Nucleus accumbens (tissue), 56 donors: Measurements from ENCODE around the gene CASP8AP2.
"Not testable (repeated sequence)": the region's sequence is repeated elsewhere in the genome, so short reads cannot be mapped to it uniquely, and the experiment has no call there.

Experiments used
- DNase-seq, 56 donors: peaks; one replicate each; lab custom pipeline; 2025; lab: John Stamatoyannopoulos, UW

The CASP8AP2 gene

DNA sequence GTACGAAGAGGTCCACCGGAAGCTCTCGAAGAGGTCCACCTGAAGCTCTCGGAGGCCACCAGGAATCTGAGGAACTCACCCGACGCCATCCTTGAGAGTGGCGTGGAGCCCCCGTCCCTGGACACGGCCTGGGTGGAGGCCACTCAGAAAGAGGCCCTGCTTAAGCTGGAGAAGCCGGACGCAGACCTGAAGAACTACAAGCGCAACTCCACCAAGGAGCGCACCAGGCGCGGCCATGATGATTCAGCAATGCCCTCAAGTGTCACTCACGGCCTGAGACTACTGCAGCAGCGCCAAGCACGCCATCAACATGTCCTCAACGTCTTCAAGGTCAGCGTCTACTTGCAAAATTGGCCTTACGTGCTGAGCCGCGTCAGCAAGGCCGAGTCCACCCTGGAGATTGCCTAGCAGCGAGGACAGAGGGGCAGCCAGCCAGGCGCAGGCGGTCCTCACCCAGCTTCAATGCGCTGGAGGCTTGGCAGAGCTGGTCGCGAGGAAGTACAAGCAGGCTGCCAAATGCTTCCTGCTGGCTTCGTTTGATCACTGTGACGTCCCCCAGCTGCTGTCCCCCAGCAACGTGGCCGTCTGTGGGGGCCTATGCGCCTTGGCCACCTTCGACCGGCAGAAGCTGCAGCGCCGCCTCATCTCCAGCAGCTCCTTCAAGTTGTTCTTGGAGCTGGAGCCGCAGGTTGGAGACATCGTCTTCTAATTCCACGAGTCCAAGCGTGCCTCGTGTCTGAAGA is 56.9 kb downstream of the CASP8AP2 start:
- DNase-seq: no peak

DNA sequence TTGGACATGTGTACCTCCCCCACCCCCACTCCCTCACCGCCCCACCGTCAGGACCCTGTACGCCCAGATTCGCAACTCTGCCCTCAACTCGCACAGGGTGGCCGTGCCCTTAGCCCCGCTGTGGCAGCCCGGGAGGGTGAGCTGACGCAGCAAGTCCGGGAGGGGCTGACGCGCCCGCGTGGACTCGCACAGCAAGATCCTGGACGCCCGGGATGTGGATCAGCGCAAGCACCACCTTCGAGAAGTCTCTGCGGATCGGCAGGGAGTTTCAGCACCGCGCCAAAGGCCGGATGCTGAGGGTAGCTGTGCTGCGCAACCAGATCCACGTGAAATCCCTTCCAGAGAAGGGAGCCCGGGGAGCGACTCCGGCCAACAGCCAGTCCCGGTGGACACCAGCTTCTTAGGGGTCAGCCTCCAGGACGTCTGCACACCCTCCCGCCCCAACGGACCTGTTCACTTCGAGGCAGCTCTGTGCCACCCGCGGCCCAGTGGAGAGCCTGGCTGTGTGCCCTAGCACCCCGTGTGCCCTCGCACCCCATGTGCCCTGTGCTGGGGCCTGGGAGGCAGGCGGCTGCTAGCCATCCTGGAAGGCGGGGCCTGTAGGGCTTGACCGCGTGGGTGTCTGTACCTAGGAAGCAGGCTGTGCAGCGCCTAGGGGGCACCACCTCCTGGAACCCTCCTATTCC is 57.9 kb downstream of the CASP8AP2 start:
- DNase-seq: peak in 1 of 56 donors; percentile 0

DNA sequence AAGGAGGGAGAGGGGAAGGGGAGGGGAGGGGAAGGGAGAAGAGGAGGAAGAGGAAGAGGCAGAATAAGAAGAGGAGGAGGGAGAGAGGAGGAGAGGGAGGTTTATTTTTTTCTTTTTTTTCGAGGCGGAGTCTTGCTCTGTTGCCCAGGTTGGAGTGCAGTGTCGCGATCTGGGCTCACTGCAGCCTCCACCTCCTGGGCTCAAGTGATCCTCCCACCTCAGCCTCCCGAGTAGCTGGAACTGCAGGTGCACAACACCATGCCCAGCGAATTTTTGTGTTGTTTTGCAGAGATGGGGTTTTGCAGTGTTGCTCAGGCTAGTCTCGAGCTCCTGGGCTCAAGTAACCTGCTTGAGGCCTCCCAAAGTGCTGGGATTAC is 58.4 kb downstream of the CASP8AP2 start:
- DNase-seq: no peak

DNA sequence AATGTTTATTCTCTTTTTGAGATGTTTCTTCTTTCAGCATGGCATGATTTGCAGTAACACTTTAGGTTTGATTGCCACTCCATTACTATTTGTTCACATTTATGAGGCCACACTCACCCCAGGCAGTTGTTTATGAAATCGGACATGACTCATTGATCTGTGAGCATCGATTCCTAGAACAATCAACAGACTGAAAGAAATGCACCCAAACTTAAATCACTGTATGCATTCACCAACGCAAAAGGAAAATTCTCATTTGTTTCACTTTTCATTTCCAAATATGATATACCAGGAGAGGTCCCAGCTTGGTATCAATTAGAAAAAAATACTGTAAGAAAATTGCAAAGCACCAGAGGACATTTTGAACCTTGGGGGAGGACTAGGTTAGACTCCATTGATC is 59.2 kb downstream of the CASP8AP2 start:
- DNase-seq: no peak

DNA sequence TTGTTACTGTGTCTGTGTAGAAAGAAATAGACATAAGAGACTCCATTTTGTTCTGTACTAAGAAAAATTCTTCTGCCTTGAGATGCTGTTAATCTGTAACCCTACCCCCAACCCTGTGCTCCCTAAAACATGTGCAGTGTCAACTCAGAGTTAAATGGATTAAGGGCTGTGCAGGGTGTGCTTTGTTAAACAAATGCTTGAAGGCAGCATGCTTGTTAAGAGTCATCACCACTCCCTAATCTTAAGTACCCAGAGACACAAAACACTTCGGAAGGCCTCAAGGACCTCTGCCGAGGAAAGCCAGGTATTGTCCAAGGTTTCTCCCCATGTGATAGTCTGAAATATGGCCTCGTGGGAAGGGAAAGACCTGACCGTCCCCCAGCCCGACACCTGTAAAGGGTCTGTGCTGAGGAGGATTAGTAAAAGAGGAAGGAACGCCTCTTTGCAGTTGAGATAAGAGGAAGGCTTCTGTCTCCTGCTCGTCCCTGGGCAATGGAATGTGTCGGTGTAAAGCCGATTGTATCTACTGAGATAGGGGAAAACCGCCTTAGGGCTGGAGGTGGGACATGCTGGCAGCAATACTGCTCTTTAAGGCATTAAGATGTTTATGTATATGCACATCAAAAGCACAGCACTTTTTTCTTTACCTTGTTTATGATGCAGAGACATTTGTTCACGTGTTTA is 61.3 kb downstream of the CASP8AP2 start:
- DNase-seq: not testable (repeated sequence)

DNA sequence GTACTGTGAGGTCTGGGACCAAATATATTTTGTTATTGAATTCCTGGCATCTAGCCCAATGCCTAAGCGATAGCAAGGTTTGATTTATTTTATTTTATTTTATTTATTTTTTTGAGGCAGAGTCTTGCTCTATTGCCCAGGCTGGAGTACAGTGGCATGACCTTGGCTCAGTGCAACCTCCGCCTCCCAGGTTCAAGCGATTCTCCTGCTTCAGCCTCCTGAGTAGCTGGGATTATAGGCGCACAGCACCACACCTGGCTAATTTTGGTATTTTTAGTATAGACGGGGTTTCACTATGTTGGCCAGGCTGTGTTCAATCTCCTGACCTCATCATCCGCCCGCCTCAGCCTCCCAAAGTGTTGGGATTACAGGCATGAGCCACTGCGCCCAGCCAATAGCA is 62.9 kb downstream of the CASP8AP2 start:
- not testable (repeated sequence) for DNase-seq

DNA sequence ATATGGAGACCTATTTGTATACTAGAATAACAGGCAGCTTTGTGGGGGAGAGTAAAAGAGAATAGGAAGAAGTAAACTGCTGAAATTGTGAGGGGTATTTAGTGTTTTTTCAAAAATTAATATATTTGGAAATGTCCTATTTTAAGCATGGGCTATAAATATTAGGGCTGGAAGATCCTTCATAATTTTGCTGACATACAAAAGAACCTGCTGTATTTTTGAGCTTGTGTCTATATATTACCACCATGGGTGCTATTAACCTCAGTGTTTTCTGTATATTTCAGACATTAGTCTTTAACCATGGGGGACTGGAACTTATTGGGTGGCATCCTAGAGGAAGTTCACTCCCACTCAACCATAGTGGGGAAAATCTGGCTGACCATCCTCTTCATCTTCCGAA is 64.5 kb downstream of the CASP8AP2 start, which contains the start of gene GJA10:
GJA10 (plus strand) TSS at position 301 of the 400 bp plus-strand sequence; CDS start at position 301, 0 bp downstream.
- no peak for DNase-seq

DNA sequence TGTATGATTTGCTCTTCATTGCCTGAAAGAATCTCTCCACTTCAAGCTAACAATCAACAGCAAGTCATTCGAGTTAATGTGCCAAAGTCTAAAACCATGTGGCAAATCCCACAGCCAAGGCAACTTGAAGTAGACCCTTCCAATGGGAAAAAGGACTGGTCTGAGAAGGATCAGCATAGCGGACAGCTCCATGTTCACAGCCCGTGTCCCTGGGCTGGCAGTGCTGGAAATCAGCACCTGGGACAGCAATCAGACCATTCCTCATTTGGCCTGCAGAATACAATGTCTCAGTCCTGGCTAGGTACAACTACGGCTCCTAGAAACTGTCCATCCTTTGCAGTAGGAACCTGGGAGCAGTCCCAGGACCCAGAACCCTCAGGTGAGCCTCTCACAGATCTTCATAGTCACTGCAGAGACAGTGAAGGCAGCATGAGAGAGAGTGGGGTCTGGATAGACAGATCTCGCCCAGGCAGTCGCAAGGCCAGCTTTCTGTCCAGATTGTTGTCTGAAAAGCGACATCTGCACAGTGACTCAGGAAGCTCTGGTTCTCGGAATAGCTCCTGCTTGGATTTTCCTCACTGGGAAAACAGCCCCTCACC is 65.7 kb downstream of the CASP8AP2 start:
- DNase-seq: no peak

DNA sequence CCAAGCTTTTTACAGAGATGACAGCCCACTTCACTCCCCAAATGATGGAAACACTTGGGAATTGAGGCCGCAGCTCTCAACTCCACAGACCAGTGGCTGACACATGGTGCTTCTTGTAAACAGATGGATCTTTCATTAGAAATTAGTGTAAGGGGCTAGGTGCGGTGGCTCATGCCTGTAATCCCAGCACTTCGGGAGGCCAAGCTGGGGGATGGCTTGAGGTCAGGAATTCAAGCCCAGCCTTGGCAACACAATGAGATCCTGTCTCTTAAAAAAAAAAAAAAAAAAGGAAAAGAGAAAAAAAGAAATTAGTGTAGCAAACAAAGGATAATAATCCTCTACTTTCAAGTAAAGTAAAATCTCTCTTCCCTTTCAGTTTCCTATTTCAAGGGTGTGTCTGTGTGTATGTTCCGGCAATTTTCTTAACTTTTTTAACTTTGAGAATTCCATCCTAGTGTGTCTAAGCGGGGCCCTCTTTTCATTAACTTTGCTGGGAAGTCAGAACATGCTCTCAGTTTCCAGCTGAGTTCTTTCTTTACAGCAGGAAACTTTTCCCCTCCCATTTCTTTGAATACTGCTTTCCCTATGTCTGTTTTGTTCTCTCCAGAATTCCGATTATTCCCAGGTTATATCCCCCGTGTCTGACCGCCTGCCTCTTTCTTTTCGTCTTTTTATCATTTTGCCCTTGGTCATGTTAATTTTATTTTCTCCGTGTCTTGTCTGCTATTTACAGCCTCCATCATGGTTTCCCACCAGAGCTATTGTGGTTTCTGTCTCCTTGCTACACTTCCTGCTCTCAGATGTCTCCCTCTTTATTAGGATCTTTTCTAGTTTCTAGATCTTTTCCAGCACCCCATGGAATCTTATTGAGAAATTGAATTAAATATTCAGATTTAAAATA is 80.6 kb downstream of the CASP8AP2 start:
- DNase-seq: not testable (repeated sequence)

DNA sequence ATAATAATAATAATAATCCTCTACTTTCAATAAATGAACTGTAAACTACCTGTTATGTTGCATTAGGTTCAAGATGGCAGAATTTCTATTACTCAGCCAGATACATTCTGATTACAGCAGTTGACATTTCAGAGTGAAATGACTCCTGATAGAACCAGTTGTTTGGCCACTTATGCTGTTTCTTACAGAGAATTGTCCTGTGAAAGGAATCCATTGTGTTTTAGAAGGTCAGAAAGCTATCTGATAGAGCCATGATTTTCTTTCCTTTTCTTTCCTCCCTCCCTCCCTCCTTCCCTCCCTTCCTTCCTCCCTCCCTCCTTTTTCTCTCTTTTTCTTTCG is 81.2 kb downstream of the CASP8AP2 start:
- DNase-seq: no peak

DNA sequence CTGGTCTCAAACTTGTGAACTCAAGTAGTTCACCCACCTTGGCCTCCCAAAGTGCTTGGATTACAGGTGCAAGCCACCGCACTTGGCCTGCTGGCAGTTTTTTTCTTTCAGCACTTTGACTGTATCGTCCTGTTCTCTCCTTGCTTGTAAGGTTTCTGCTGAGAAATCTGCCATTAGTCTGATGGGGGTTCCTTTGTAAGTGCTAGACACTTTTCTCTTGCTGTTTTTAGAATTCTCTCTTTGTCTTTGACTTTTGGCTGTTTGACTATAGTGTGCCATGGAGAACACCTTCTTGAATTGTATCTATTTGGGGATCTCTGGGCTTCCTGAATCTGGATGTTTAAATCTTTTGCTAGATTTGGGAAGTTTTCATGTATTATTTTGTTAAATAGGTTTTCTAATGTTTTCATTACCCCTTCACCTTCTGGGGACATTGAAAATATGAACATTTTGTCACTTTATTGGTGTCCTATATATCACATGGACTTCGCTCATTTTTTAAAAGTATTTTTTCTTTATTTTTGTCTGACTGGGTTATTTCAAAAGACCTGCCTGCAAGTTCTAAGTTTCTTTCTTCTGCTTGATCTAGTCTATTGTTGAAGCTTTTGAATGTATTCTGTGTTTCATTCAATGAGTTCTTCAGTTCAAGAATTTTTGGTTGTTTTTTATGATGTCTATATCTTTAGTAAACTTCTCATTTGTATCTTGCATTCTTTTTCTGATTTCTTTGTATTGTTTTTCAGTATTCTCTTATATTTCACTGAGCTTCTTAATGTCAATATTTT is 86.6 kb downstream of the CASP8AP2 start:
- DNase-seq: no peak

DNA sequence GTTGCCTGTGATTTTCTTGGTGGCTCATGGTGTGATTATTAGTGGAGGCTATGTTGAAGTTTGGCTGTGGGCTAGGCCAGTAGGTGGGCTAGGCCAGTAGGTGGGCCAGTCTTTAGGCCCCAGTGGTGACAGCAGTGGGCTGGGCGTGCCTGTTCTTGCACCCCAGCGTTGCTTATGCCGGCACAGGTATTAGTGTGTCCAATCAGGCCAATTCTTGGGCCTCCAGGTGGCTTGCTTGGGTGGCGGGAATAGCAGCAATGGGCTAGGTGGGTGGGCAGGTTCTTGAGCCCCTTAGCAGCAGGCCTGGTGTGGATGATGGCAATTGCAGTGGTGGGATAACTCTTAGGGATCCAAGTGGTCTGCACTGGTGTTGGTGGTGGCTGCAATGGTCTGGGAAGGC is 87.5 kb downstream of the CASP8AP2 start:
- no peak for DNase-seq

DNA sequence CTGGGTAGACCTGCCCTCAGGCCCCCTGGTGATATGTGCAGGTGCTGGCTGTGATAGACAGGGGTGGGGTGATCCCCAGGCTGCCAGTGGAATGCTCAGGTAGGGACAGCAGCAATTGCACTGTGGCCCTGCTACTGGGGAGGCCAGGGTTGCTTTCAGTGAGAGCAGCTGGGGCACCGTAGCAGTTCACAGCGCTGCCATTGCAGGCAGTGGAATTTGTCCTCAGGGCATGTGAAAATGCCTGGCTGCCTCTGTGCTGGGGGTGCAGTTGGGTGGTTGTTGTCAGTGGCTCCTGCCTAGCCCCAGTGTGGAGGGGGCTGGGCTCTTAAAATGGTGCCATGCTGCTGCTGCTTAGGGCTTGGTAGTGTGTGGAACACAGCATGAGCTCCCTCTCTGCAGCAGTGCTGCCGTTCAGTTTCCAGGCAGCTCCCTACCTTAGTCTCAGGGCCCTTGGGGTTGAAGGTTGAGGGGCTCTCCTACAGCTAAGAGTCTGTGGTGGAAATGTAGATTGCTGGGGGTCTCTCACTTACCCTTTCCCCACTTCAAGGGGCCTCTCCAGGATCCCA is 88.2 kb downstream of the CASP8AP2 start:
- no peak for DNase-seq
